ENCODE measurements around the gene CEP89. TPM values are rescaled to one million over a fixed set of nuclear protein-coding genes. Genes with fewer than 3 reads are reported as not detected.

The CEP89 gene
- total and polyA plus RNA-seq, 7 donors, result 7.0 to 27.1 (median 10.0) TPM

DNA sequence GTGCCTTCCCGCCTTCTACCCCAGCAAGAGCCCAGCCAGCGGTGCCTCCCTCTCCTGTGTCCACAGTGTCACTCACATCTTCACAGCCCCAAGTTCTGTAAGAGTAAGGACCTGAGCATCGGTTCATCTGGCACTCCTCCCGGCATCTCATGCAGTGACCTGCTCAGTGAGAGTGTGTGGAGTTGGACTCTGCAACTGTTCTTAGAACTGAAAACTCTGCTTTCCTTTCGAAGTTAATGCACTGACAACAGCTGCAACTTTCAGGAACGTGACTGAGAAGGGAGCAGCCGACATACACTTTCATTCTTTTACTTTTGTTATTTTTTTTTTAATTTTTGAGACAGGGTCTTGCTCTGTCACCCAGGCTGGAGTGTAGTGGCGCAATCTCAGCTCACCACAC lies 41.2 kb downstream of the CEP89 start:
- Histone ChIP-seq H3K36me3 (ENCODE audit: insufficient read depth in 1 of 2, low read depth in 1 of 2) (peaks cover 0 to 66% of the 10 kb centered on the region in 2 donors), H3K27ac (no peak overlapping the region), H3K4me3 (no peak overlapping the region), H3K27me3 (ENCODE audit: insufficient read depth in 3 of 3, low read length in 2 of 3) (no peaks in the 10 kb centered on the region), H3K4me1 (no peaks in the 10 kb centered on the region), H3K9me3 (peaks cover 6% of the 10 kb centered on the region)
- WGBS, 3 donors, result 96 to 97% (median 97%) methylated on average over 8 of the region's 8 CpGs
- ATAC-seq (no peak), DNase-seq (no peak)
- intact Hi-C loops (cut with DNase I), result no loop called here
- TF ChIP-seq, protein P1, sequence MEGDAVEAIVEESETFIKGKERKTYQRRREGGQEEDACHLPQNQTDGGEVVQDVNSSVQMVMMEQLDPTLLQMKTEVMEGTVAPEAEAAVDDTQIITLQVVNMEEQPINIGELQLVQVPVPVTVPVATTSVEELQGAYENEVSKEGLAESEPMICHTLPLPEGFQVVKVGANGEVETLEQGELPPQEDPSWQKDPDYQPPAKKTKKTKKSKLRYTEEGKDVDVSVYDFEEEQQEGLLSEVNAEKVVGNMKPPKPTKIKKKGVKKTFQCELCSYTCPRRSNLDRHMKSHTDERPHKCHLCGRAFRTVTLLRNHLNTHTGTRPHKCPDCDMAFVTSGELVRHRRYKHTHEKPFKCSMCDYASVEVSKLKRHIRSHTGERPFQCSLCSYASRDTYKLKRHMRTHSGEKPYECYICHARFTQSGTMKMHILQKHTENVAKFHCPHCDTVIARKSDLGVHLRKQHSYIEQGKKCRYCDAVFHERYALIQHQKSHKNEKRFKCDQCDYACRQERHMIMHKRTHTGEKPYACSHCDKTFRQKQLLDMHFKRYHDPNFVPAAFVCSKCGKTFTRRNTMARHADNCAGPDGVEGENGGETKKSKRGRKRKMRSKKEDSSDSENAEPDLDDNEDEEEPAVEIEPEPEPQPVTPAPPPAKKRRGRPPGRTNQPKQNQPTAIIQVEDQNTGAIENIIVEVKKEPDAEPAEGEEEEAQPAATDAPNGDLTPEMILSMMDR (IDR thresholded peaks at IDR 0.05), result no peak

DNA sequence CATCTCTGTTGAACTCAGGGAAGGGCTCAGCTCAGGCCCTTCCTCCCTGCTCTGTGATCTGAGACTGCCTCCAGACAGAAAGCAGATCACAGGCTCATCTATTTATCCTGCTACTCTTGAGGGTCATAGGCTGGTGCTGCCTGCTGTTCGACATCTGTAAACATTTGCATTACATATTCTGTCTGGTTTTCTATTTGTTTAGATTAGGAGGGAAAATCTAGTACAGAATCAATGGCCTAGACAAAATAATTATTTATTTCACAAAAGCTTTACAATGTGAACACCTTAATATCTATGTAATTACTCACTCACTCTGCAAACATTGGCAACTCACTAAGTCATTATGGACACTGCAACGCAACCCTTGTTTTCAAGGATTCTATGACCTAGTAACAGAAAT lies 43.0 kb downstream of the CEP89 start:
- DNase-seq (no peak), ATAC-seq (no peak)
- intact Hi-C loops (cut with DNase I), result no loop called here
- Histone ChIP-seq H3K36me3 (ENCODE audit: insufficient read depth in 1 of 2, low read depth in 1 of 2) (peaks cover 0 to 74% of the 10 kb centered on the region in 2 donors), H3K4me3 (no peak overlapping the region), H3K27ac (no peak overlapping the region), H3K9me3 (peaks cover 6% of the 10 kb centered on the region), H3K4me1 (no peaks in the 10 kb centered on the region), H3K27me3 (ENCODE audit: insufficient read depth in 3 of 3, low read length in 2 of 3) (no peaks in the 10 kb centered on the region)
- TF ChIP-seq, protein P1 (IDR thresholded peaks at IDR 0.05), result no peak
- WGBS, 3 donors, result 97 to 100% (median 98%) methylated on average over 2 of the region's 2 CpGs

DNA sequence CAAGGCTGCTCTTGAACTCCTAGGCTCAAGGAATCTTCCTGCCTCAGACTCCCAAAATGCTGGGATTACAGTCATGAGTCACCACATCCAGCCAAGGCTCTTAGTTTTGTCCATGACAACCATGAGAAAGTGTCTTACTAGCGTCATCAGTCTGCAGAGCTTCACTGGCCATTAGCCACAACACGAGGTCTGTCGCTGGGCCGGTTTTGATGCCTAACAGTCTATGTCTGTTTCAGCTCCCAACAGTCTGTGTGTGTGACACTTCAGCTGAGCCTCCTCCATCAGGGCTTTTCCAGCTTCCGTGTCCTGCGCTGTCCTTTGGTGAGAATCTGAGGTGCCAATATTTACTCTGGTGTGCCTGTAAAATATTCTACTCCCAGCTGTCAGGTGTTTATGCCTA lies 47.6 kb downstream of the CEP89 start:
- peaks cover 6% of the 10 kb centered on the region for H3K9me3 ChIP-seq
- no peak for ATAC-seq
- no peaks in the 10 kb centered on the region for H3K4me1 ChIP-seq
- no peak for DNase-seq
- no peaks in the 10 kb centered on the region for H3K27me3 ChIP-seq (ENCODE audit: insufficient read depth in 3 of 3, low read length in 2 of 3)
- H3K27ac ChIP-seq, result no peak overlapping the region
- TF ChIP-seq, protein P1 (IDR thresholded peaks at IDR 0.05), result no peak
- intact Hi-C loops (cut with DNase I), result no loop called here
- peaks cover 0 to 65% of the 10 kb centered on the region in 2 donors for H3K36me3 ChIP-seq (ENCODE audit: insufficient read depth in 1 of 2, low read depth in 1 of 2)
- H3K4me3 ChIP-seq, result no peak overlapping the region
- 92 to 97% (median 93%) methylated on average over 6 of the region's 6 CpGs for WGBS, 3 donors

DNA sequence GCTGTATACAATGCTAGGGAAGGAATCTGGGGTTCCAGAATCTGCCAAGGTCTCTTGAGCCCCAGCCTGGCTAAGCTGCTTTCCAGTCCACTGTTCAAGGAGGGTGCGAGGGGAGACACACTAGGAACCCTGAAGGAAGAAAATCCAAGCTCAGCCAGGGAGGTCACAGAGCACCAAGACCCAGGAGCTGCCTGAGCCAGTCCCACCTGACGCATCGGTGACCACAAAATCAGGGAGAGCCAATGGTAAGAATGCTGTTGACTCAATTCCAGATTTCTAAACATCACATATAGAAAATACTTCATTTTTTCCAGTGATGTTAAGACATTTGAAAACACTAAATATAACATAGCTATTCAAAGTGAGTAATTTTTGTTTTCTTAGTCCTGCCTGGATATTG lies 50.1 kb downstream of the CEP89 start:
- intact Hi-C loops (cut with DNase I), result no loop called here
- no peaks in the 10 kb centered on the region for H3K9me3 ChIP-seq
- DNase-seq (no peak), ATAC-seq (no peak)
- H3K36me3 ChIP-seq (ENCODE audit: insufficient read depth in 1 of 2, low read depth in 1 of 2), result peaks cover 0 to 61% of the 10 kb centered on the region in 2 donors
- H3K4me3 ChIP-seq, result no peak overlapping the region
- H3K27me3 ChIP-seq (ENCODE audit: insufficient read depth in 3 of 3, low read length in 2 of 3), result no peaks in the 10 kb centered on the region
- no peaks in the 10 kb centered on the region for H3K4me1 ChIP-seq
- H3K27ac ChIP-seq, result no peak overlapping the region
- 96 to 100% (median 98%) methylated on average over 3 of the region's 3 CpGs for WGBS, 3 donors
- TF ChIP-seq, protein P1 (IDR thresholded peaks at IDR 0.05), result no peak

DNA sequence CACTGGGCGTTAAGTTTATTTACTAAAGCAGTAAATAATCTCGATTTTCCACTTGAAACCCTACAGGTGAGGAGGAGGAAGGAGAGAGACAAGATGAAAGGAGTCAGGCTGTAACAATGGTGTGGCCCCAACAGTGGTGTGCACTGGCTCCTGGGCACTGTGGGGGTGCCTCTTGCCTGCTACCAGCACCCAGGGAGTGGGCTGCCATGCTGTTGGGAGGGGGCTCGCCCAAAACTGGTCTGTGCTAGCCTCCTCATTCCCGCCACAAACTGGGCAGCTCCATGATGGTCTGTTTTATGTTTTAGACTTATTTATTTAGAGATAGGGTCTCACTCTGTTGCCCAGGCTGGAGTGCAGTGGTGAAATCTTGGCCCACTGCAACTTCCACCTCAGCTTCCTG lies 52.4 kb downstream of the CEP89 start:
- Histone ChIP-seq H3K36me3 (ENCODE audit: insufficient read depth in 1 of 2, low read depth in 1 of 2) (peaks cover 0 to 52% of the 10 kb centered on the region in 2 donors), H3K4me3 (no peak overlapping the region), H3K27ac (no peak overlapping the region), H3K27me3 (ENCODE audit: insufficient read depth in 3 of 3, low read length in 2 of 3) (no peaks in the 10 kb centered on the region), H3K4me1 (no peaks in the 10 kb centered on the region), H3K9me3 (no peaks in the 10 kb centered on the region)
- TF ChIP-seq, protein P1 (IDR thresholded peaks at IDR 0.05), result no peak
- intact Hi-C loops (cut with DNase I), result no loop called here
- ATAC-seq (no peak), DNase-seq (no peak)
- 91 to 97% (median 95%) methylated on average over 4 of the region's 4 CpGs for WGBS, 3 donors
